Endodermal cell (in vitro differentiated cells): ENCODE measurements around the gene PLOD2. TPM values are rescaled to one million over a fixed set of nuclear protein-coding genes. Genes with fewer than 3 reads are reported as not detected.

ENCODE experiments used
- DNase-seq: peaks from one replicate; pipeline ENCODE4 v3.0.0-alpha.2; 2017
- H3K27ac ChIP-seq: 2 replicates; pipeline ENCODE4 v1.5.1; 2013; ENCODE audit warnings: mild to moderate bottlenecking, low read depth, low read length, moderate library complexity
- H3K27me3 ChIP-seq: 2 replicates; pipeline ENCODE4 v1.6.1; 2013; ENCODE audit warnings: mild to moderate bottlenecking, low read length, moderate library complexity; ENCODE audit not compliant: insufficient read depth, control insufficient read depth, poor library complexity, severe bottlenecking
- H3K36me3 ChIP-seq: 2 replicates; pipeline ENCODE4 v1.7.0; 2013; ENCODE audit warnings: mild to moderate bottlenecking, low read length, moderate library complexity; ENCODE audit not compliant: control insufficient read depth, insufficient read depth
- H3K4me1 ChIP-seq: one replicate; pipeline ENCODE4 v1.7.0; 2013; ENCODE audit warnings: low read length; ENCODE audit not compliant: control insufficient read depth, insufficient read depth
- H3K4me3 ChIP-seq: 2 replicates; pipeline ENCODE4 v1.5.1; 2013; ENCODE audit warnings: mild to moderate bottlenecking, low read length, moderate library complexity
- H3K9ac ChIP-seq: 2 replicates; pipeline ENCODE4 v1.6.1; 2013; ENCODE audit warnings: mild to moderate bottlenecking, low read length, moderate library complexity; ENCODE audit not compliant: poor library complexity, severe bottlenecking; ENCODE audit errors: extremely low read depth
- H3K9me3 ChIP-seq: 2 replicates; pipeline ENCODE4 v1.6.1; 2013; ENCODE audit warnings: mild to moderate bottlenecking, low read length, moderate library complexity; ENCODE audit not compliant: control insufficient read depth
- H3K27ac Mint-ChIP-seq: 2 replicates; pipeline ENCODE4 v1.8.0; 2020; ENCODE audit warnings: mixed read lengths
- H3K27me3 Mint-ChIP-seq: 2 replicates; pipeline ENCODE4 v1.8.0; 2021; ENCODE audit warnings: mild to moderate bottlenecking, mixed read lengths; ENCODE audit not compliant: insufficient read depth
- H3K36me3 Mint-ChIP-seq: 2 replicates; pipeline ENCODE4 v1.8.0; 2020; ENCODE audit warnings: low read depth, mixed read lengths
- H3K4me1 Mint-ChIP-seq: 2 replicates; pipeline ENCODE4 v1.8.0; 2020; ENCODE audit warnings: mixed read lengths
- H3K4me3 Mint-ChIP-seq: 2 replicates; pipeline ENCODE4 v1.8.0; 2020; ENCODE audit warnings: mild to moderate bottlenecking, moderate library complexity, mixed read lengths
- H3K9me3 Mint-ChIP-seq: 2 replicates; pipeline ENCODE4 v1.8.0; 2020; ENCODE audit warnings: mild to moderate bottlenecking, mixed read lengths
- CTCF ChIP-seq: fragments of 200-600 bp; sonication (generic); conservative IDR thresholded peaks from 2 replicates; pipeline ENCODE4 v1.5.0; 2021; ENCODE audit warnings: antibody characterized with exemption, mild to moderate bottlenecking
- WGBS, 2 experiments: methylation state at CpG; one replicate each; pipeline versions ENCODE4 v1.1.5 to v1.1.7; 2013; ENCODE audit warnings: missing lambda C conversion rate in 2 of 2, mixed read lengths in 1 of 2; ENCODE audit not compliant: insufficient coverage in 1 of 2, insufficient read length in 1 of 2; 5-methylcytosine and 5-hydroxymethylcytosine counted together
- total RNA-seq, 2 donors: library from RNA; stranded (reverse); fragmentation: NEBNext Ultra II Directional in 1 of 2; extraction: Animal tissue kit (Norgen Biotek cat#: 25700) in 1 of 2; gene quantifications; 2 replicates in 1 of 2; 3 replicates in 1 of 2; pipeline ENCODE4 v1.2.1, GENCODE V29; 2021

PLOD2 gene
- total RNA-seq, 2 donors from 2014 or later, result 37.9 to 65.5 TPM

GRCh38 chr3:146100825-146101444, 60.0 kb downstream of the PLOD2 start:
- no peak for TF ChIP-seq CTCF
- Mint-ChIP-seq H3K4me3 (no peak overlapping the region), H3K27ac (no peak overlapping the region), H3K27me3 (no peaks in the 10 kb centered on the region), H3K9me3 (peaks cover 4% of the 10 kb centered on the region), H3K4me1 (peaks cover 7% of the 10 kb centered on the region), H3K36me3 (peaks cover 19% of the 10 kb centered on the region)
- Histone ChIP-seq H3K27me3 (no peaks in the 10 kb centered on the region), H3K4me1 (no peaks in the 10 kb centered on the region), H3K27ac (no peak overlapping the region), H3K4me3 (no peak overlapping the region), H3K9ac (no peak overlapping the region), H3K9me3 (peaks cover 4% of the 10 kb centered on the region), H3K36me3 (peaks cover 21% of the 10 kb centered on the region)
- DNase-seq, result no peak

- Mint-ChIP-seq H3K4me3 (no peak overlapping the region), H3K9me3 (peaks cover 8% of the 10 kb centered on the region), H3K27me3 (no peaks in the 10 kb centered on the region), H3K27ac (no peak overlapping the region), H3K4me1 (peaks cover 7% of the 10 kb centered on the region), H3K36me3 (peaks cover 20% of the 10 kb centered on the region)
- Histone ChIP-seq H3K4me3 (no peak overlapping the region), H3K27ac (no peak overlapping the region), H3K36me3 (peaks cover 21% of the 10 kb centered on the region), H3K4me1 (no peaks in the 10 kb centered on the region), H3K9me3 (peaks cover 4% of the 10 kb centered on the region), H3K9ac (no peak overlapping the region), H3K27me3 (no peaks in the 10 kb centered on the region)
- TF ChIP-seq CTCF, result no peak
- 96% methylated on average over 2 of the region's 2 CpGs; no CpG with 5 or more reads in 1 of the 2 experiments for WGBS, 2 experiments
- DNase-seq, result no peak
These were observed 60.8 kb downstream of the PLOD2 start for GRCh38 chr3:146100180-146100579.

DNA sequence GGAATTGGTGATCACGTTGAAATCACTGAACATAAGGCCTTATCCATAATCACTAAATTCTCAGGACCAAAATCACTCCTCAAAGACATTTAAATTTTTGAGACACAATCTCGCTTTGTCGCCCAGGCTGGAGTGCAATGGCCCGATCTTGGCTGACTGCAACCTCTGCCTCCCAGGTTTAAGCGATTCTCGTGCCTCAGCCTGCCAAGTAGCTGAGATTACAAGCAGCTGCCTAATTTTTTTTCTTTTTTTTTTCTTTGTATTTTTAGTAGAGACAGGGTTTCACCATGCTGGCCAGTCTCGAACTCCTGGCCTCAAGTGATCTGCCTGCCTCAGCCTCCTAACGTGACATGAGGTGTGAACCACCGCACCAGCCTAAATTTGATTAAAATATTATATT, 61.7 kb downstream of the PLOD2 start:
- Histone ChIP-seq H3K27me3 (no peaks in the 10 kb centered on the region), H3K36me3 (peaks cover 21% of the 10 kb centered on the region), H3K9me3 (peaks cover 4% of the 10 kb centered on the region), H3K9ac (no peak overlapping the region), H3K4me3 (no peak overlapping the region), H3K27ac (no peak overlapping the region), H3K4me1 (no peaks in the 10 kb centered on the region)
- Mint-ChIP-seq H3K4me3 (no peak overlapping the region), H3K36me3 (peaks cover 23% of the 10 kb centered on the region), H3K4me1 (peaks cover 7% of the 10 kb centered on the region), H3K27ac (no peak overlapping the region), H3K9me3 (peaks cover 14% of the 10 kb centered on the region), H3K27me3 (no peaks in the 10 kb centered on the region)
- 93 to 94% methylated on average over 6 to 9 of the region's 9 CpGs for WGBS, 2 experiments
- no peak for DNase-seq
- TF ChIP-seq CTCF, result no peak
